ENCODE measurements around the gene ANKRD39. TPM values are rescaled to one million over a fixed set of nuclear protein-coding genes. Genes with fewer than 3 reads are reported as not detected.

Gene ANKRD39
- total RNA-seq, 1 experiment from 2014 or later: 12.2 TPM

GRCh38 chr2:96897491-96898134, 39.8 kb upstream of the ANKRD39 start:
- DNase-seq: no peak

GRCh38 chr2:96895746-96896651, 38.2 kb upstream of the ANKRD39 start:
- no peaks in the 10 kb centered on the region for H3K36me3 Mint-ChIP-seq (ENCODE audit: insufficient read depth, unreplicated experiment)
- H3K9me3 Mint-ChIP-seq (ENCODE audit: low read depth, unreplicated experiment): no peaks in the 10 kb centered on the region
- intact Hi-C loops (cut with micrococcal nuclease; ENCODE audit: unreplicated experiment): no loop called here
- H3K4me3 Mint-ChIP-seq (ENCODE audit: low read depth, unreplicated experiment): no peak overlapping the region
- no peak overlapping the region for H3K27ac Mint-ChIP-seq (ENCODE audit: unreplicated experiment)
- no peak for TF ChIP-seq CTCF (IDR thresholded peaks at IDR 0.05; ENCODE audit: unreplicated experiment)
- H3K27me3 Mint-ChIP-seq (ENCODE audit: unreplicated experiment): no peaks in the 10 kb centered on the region
- peaks cover 36% of the 10 kb centered on the region for H3K4me1 Mint-ChIP-seq (ENCODE audit: low read depth, unreplicated experiment)
- peak; percentile 63 for DNase-seq
- no TSS peak for BruUV-seq (replicated peaks)
- CTCF ChIA-PET: interaction anchor here (0.9 to 1.2 kb wide), 4 partner anchors 11 to 39 kb away, joined by 3 to 7 read pairs (median 5); partner anchors contain the start of gene ANKRD39

More at GRCh38 chr2:96897491-96898134, 39.8 kb upstream of the ANKRD39 start:
- intact Hi-C loops (cut with micrococcal nuclease; ENCODE audit: unreplicated experiment): no loop called here
- Mint-ChIP-seq H3K4me1 (ENCODE audit: low read depth, unreplicated experiment) (peaks cover 29% of the 10 kb centered on the region), H3K27ac (ENCODE audit: unreplicated experiment) (no peak overlapping the region), H3K9me3 (ENCODE audit: low read depth, unreplicated experiment) (no peaks in the 10 kb centered on the region), H3K4me3 (ENCODE audit: low read depth, unreplicated experiment) (no peak overlapping the region), H3K36me3 (ENCODE audit: insufficient read depth, unreplicated experiment) (no peaks in the 10 kb centered on the region), H3K27me3 (ENCODE audit: unreplicated experiment) (no peaks in the 10 kb centered on the region)
- no peak for TF ChIP-seq CTCF (IDR thresholded peaks at IDR 0.05; ENCODE audit: unreplicated experiment)
- CTCF ChIA-PET: no interaction called here
- no TSS peak for BruUV-seq (replicated peaks)

- Mint-ChIP-seq H3K27ac (ENCODE audit: unreplicated experiment) (no peak overlapping the region), H3K4me1 (ENCODE audit: low read depth, unreplicated experiment) (peaks cover 37% of the 10 kb centered on the region), H3K36me3 (ENCODE audit: insufficient read depth, unreplicated experiment) (no peaks in the 10 kb centered on the region), H3K9me3 (ENCODE audit: low read depth, unreplicated experiment) (no peaks in the 10 kb centered on the region), H3K27me3 (ENCODE audit: unreplicated experiment) (no peaks in the 10 kb centered on the region), H3K4me3 (ENCODE audit: low read depth, unreplicated experiment) (no peak overlapping the region)
- CTCF ChIA-PET: interaction anchor here (0.6 to 1.2 kb wide), 5 partner anchors 11 to 1647 kb away, joined by 3 to 7 read pairs (median 5); partner anchors contain the start of gene ANKRD39
- no peak for TF ChIP-seq CTCF (IDR thresholded peaks at IDR 0.05; ENCODE audit: unreplicated experiment)
- no peak for DNase-seq
- intact Hi-C loops (cut with micrococcal nuclease; ENCODE audit: unreplicated experiment): no loop called here
- no TSS peak for BruUV-seq (replicated peaks)
Measured at GRCh38 chr2:96895032-96895745, 37.4 kb upstream of the ANKRD39 start.

GRCh38 chr2:96894151-96894531, 36.3 kb upstream of the ANKRD39 start:
- CTCF ChIA-PET: no interaction called here
- Mint-ChIP-seq H3K9me3 (ENCODE audit: low read depth, unreplicated experiment) (no peaks in the 10 kb centered on the region), H3K4me3 (ENCODE audit: low read depth, unreplicated experiment) (no peak overlapping the region), H3K27me3 (ENCODE audit: unreplicated experiment) (no peaks in the 10 kb centered on the region), H3K4me1 (ENCODE audit: low read depth, unreplicated experiment) (peaks cover 37% of the 10 kb centered on the region), H3K27ac (ENCODE audit: unreplicated experiment) (no peak overlapping the region), H3K36me3 (ENCODE audit: insufficient read depth, unreplicated experiment) (no peaks in the 10 kb centered on the region)
- intact Hi-C loops (cut with micrococcal nuclease; ENCODE audit: unreplicated experiment): no loop called here
- no peak for DNase-seq
- no peak for TF ChIP-seq CTCF (IDR thresholded peaks at IDR 0.05; ENCODE audit: unreplicated experiment)
- BruUV-seq (replicated peaks): no TSS peak
